Measurements from ENCODE around the gene SCAF4.
"Not testable (repeated sequence)": the region's sequence is repeated elsewhere in the genome, so short reads cannot be mapped to it uniquely, and the experiment has no call there.

- TF ChIP-seq CHD2 (IDR thresholded peaks at IDR 0.05; ENCODE audit: low read length, partially characterized antibody); KDM1A (IDR thresholded peaks at IDR 0.05; ENCODE audit: low read depth); JUN (IDR thresholded peaks at IDR 0.05); CTCF (IDR thresholded peaks at IDR 0.05): not testable (repeated sequence)
Observed at GRCh38 chr21:31654821-31655580, 76.9 kb downstream of the SCAF4 start.

All from A549 (cell line).